Measurements from ENCODE around the gene CDH13.

GRCh38 chr16:83402967-83403366, 776.2 kb downstream of the CDH13 start:
- TF ChIP-seq EP300 (IDR thresholded peaks at IDR 0.05; ENCODE audit: low read length) = no peak
- no peak for TF ChIP-seq ZBTB11 (CRISPR knock-in tag; IDR thresholded peaks at IDR 0.05)
- TF ChIP-seq RAD21 (CRISPR knock-in tag; conservative IDR thresholded peaks at IDR 0.05 in 1 of 2, IDR thresholded peaks at IDR 0.05 in 1 of 2) = no peak
- TF ChIP-seq PHF8 (IDR thresholded peaks at IDR 0.05; ENCODE audit: borderline replicate concordance, low read length) = no peak
- TF ChIP-seq TCF3 (CRISPR knock-in tag; IDR thresholded peaks at IDR 0.05) = no peak
- TF ChIP-seq PHF20 (IDR thresholded peaks at IDR 0.05; ENCODE audit: partially characterized antibody) = no peak
- no peak for TF ChIP-seq GTF2B (IDR thresholded peaks at IDR 0.05; ENCODE audit: extremely low read depth, insufficient read length)
- no peak for TF ChIP-seq CTCF (IDR thresholded peaks at IDR 0.05 in 2 of 3, conservative IDR thresholded peaks at IDR 0.05 in 1 of 3; ENCODE audit: insufficient read depth in 2 of 3, low read depth in 1 of 3, low read length in 3 of 3)
- TF ChIP-seq USF1 (CRISPR knock-in tag; IDR thresholded peaks at IDR 0.05) = no peak
- no peak for TF ChIP-seq ATF2 (CRISPR knock-in tag; IDR thresholded peaks at IDR 0.05)
- no peak for TF ChIP-seq SMARCA5 (IDR thresholded peaks at IDR 0.05)
- no peak for TF ChIP-seq ZNF79 (CRISPR knock-in tag; IDR thresholded peaks at IDR 0.05; ENCODE audit: low read depth)
- no peak for TF ChIP-seq ZNF76 (CRISPR knock-in tag; IDR thresholded peaks at IDR 0.05; ENCODE audit: borderline replicate concordance)

All from K562 (cell line).